PC-9 (cell line): Measurements from ENCODE around the gene CRACR2A. TPM values are rescaled to one million over a fixed set of nuclear protein-coding genes. Genes with fewer than 3 reads are reported as not detected.

Source experiments
- BruUV-seq: library from RNA; stranded (reverse); fragments of 400-500 nt; replicated peaks from 2 replicates; lab custom pipeline; 2021; lab: Mats Ljungman, UMichigan
- CTCF ChIA-PET: fragments of 300-600 bp; sonication (Branson Sonifier 250); formaldehyde crosslinking; loops from one replicate; lab custom pipeline; 2022; ENCODE audit warnings: antibody characterized with exemption; lab: Charles Lee
- POLR2A ChIA-PET: fragments of 300-600 bp; sonication (Branson Sonifier 250); formaldehyde crosslinking; loops from one replicate; lab custom pipeline; 2022; ENCODE audit warnings: antibody characterized with exemption; ENCODE audit not compliant: unreplicated experiment; lab: Charles Lee
- DNase-seq, 2 experiments: peaks; one replicate each; pipeline versions ENCODE4 v3.0.0 to v3.0.0-alpha.2; 2015 to 2022; ENCODE audit warnings: mixed read lengths in 1 of 2
- H2AFZ ChIP-seq: fragments of 200-600 bp; sonication (generic); 2 replicates; pipeline ENCODE4 v1.8.1; 2017; ENCODE audit warnings: antibody characterized with exemption
- H3F3A ChIP-seq: fragments of 200-600 bp; sonication (generic); 2 replicates; pipeline ENCODE4 v1.8.1; 2017; ENCODE audit warnings: antibody characterized with exemption, mild to moderate bottlenecking, low read depth; ENCODE audit not compliant: insufficient read depth
- H3K27ac ChIP-seq: fragments of 200-600 bp; sonication (generic); 2 replicates; pipeline ENCODE4 v1.6.1; 2016; ENCODE audit warnings: mixed run types
- H3K27me3 ChIP-seq: fragments of 200-600 bp; sonication (generic); 2 replicates; pipeline ENCODE4 v1.6.1; 2016; ENCODE audit warnings: low read depth, mixed run types; ENCODE audit not compliant: insufficient read depth
- H3K36me3 ChIP-seq: fragments of 200-600 bp; sonication (generic); 2 replicates; pipeline ENCODE4 v1.6.1; 2016; ENCODE audit warnings: low read depth, mixed run types
- H3K4me1 ChIP-seq: fragments of 200-600 bp; sonication (generic); replicated peaks from 2 replicates; pipeline ENCODE4 v1.6.1; 2016; ENCODE audit warnings: mixed run types; ENCODE audit not compliant: insufficient read depth
- H3K4me2 ChIP-seq: fragments of 200-600 bp; sonication (generic); 2 replicates; pipeline ENCODE4 v1.6.1; 2017; ENCODE audit warnings: mixed run types
- H3K4me3 ChIP-seq: fragments of 200-600 bp; sonication (generic); 2 replicates; pipeline ENCODE4 v1.6.1; 2016; ENCODE audit warnings: mixed run types
- H3K79me2 ChIP-seq: fragments of 200-600 bp; sonication (generic); 2 replicates; pipeline ENCODE4 v1.6.1; 2017; ENCODE audit warnings: low read depth, mixed run types
- H3K9me2 ChIP-seq: fragments of 200-600 bp; sonication (generic); 2 replicates; pipeline ENCODE4 v1.8.1; 2017; ENCODE audit warnings: mild to moderate bottlenecking; ENCODE audit not compliant: insufficient read depth
- H3K9me3 ChIP-seq: fragments of 200-600 bp; sonication (generic); 2 replicates; pipeline ENCODE4 v1.8.1; 2016; ENCODE audit warnings: low read depth; ENCODE audit not compliant: insufficient read depth
- H4K20me1 ChIP-seq: fragments of 200-600 bp; sonication (generic); 2 replicates; pipeline ENCODE4 v1.8.1; 2017; ENCODE audit not compliant: insufficient read depth
- EZH2 ChIP-seq: fragments of 200-600 bp; sonication (generic); IDR thresholded peaks from 2 replicates; pipeline ENCODE4 v1.8.0; 2017; ENCODE audit warnings: antibody characterized with exemption, low read depth
- intact Hi-C: fragments of 100-400 bp; cut with micrococcal nuclease; formaldehyde crosslinking; loops from one replicate; pipeline ENCODE4 v1.10.0; 2022; ENCODE audit not compliant: unreplicated experiment
- total RNA-seq: library from RNA; stranded (reverse); gene quantifications from 2 replicates; pipeline ENCODE4 v1.2.3, GENCODE V29; 2021
- TF ChIP-seq, protein P1 (sequence below): fragments of 200-600 bp; sonication (generic); conservative IDR thresholded peaks from 2 replicates; pipeline ENCODE4 v1.6.1; 2017; ENCODE audit warnings: mixed run types, antibody characterized with exemption, mild to moderate bottlenecking, moderate library complexity

CRACR2A gene
- total RNA-seq, 1 experiment from 2014 or later: not detected

DNA sequence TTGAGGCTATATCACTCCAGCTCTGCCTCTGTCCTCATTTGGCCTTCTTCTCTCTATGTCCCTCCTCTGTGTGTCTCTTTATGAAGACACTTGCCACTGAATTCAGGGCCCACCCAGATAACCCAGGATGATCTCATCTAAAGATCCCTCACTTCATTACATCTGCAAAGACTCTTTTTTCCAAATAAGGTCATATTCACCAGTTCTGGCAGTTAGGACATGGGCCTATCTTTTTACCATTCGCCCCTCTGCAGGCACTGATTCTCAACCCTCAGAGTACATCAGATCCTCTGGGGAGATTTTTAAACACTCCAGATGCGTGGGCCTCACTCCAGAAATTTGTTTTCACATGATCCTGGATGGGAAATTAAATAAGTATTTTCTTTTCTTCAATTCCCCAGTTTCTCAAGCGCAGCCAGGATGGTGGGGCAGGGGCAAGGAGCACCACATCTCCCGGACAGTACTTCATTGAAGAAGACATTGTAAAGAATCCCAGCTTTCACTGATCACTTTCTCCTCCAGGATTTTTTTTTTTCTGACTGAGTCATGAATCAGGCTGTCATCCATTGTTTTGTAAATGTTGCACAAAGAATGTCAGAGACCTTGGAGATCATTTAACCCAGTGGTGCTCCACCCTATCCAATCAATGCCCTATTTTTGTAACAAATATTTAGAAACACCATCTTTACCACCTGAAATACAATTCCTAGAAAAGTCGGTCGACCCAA lies 27.4 kb downstream of the CRACR2A start:
- intact Hi-C loops: no loop called here
- POLR2A ChIA-PET: no interaction called here
- H3K4me1 ChIP-seq: no peaks in the 10 kb centered on the region
- H3F3A ChIP-seq: no peaks in the 10 kb centered on the region
- H3K9me2 ChIP-seq: no peaks in the 10 kb centered on the region
- no peak overlapping the region for H3K4me3 ChIP-seq
- H4K20me1 ChIP-seq: no peaks in the 10 kb centered on the region
- H3K4me2 ChIP-seq: no peak overlapping the region
- H3K79me2 ChIP-seq: no peaks in the 10 kb centered on the region
- no peak for DNase-seq
- H3K36me3 ChIP-seq: no peaks in the 10 kb centered on the region
- BruUV-seq: no TSS peak
- H3K27me3 ChIP-seq: peaks cover 95% of the 10 kb centered on the region
- TF ChIP-seq, protein P1, sequence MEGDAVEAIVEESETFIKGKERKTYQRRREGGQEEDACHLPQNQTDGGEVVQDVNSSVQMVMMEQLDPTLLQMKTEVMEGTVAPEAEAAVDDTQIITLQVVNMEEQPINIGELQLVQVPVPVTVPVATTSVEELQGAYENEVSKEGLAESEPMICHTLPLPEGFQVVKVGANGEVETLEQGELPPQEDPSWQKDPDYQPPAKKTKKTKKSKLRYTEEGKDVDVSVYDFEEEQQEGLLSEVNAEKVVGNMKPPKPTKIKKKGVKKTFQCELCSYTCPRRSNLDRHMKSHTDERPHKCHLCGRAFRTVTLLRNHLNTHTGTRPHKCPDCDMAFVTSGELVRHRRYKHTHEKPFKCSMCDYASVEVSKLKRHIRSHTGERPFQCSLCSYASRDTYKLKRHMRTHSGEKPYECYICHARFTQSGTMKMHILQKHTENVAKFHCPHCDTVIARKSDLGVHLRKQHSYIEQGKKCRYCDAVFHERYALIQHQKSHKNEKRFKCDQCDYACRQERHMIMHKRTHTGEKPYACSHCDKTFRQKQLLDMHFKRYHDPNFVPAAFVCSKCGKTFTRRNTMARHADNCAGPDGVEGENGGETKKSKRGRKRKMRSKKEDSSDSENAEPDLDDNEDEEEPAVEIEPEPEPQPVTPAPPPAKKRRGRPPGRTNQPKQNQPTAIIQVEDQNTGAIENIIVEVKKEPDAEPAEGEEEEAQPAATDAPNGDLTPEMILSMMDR: no peak
- TF ChIP-seq EZH2: no peak
- no peaks in the 10 kb centered on the region for H3K9me3 ChIP-seq
- CTCF ChIA-PET: no interaction called here
- H2AFZ ChIP-seq: no peak overlapping the region
- no peak overlapping the region for H3K27ac ChIP-seq

GRCh38 chr12:3723916-3724805 lies 28.7 kb downstream of the CRACR2A start:
- Histone ChIP-seq H3K4me2 (no peak overlapping the region), H3K9me3 (no peaks in the 10 kb centered on the region), H3K4me1 (no peaks in the 10 kb centered on the region), H3K4me3 (no peak overlapping the region), H3K9me2 (no peaks in the 10 kb centered on the region), H2AFZ (no peak overlapping the region), H3K27me3 (peaks cover 89% of the 10 kb centered on the region), H3K79me2 (no peaks in the 10 kb centered on the region), H3K36me3 (no peaks in the 10 kb centered on the region), H3K27ac (no peak overlapping the region), H4K20me1 (no peaks in the 10 kb centered on the region), H3F3A (no peaks in the 10 kb centered on the region)
- no peak for DNase-seq
- TF ChIP-seq EZH2: no peak
- TF ChIP-seq, protein P1: no peak
- ChIA-PET CTCF (no interaction called here), POLR2A (no interaction called here)
- BruUV-seq: no TSS peak
- intact Hi-C loops: no loop called here

DNA sequence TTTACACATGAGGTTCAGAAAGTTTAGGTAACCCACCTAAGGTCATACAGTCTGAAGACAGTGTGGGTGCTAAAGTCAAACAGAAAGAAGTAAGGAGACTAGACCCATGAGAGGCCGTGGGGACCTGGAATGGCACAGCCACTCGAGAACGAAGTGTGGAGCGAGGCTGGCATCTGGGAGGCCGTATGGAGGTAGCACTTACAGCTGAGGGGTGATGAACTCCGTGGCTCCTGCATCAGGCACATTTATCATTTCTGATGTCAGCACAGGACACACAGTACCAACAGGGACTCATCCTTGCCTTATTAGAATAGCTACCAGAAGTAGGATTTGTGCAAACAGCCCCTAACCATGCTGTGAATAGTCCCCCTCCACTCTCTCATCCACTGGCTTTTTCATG lies 30.5 kb downstream of the CRACR2A start:
- no peak overlapping the region for H3K4me3 ChIP-seq
- no peaks in the 10 kb centered on the region for H3F3A ChIP-seq
- peaks cover 72% of the 10 kb centered on the region for H3K27me3 ChIP-seq
- no TSS peak for BruUV-seq
- POLR2A ChIA-PET: no interaction called here
- H3K79me2 ChIP-seq: no peaks in the 10 kb centered on the region
- H3K36me3 ChIP-seq: no peaks in the 10 kb centered on the region
- H3K9me2 ChIP-seq: no peaks in the 10 kb centered on the region
- no peaks in the 10 kb centered on the region for H3K9me3 ChIP-seq
- no peak overlapping the region for H2AFZ ChIP-seq
- CTCF ChIA-PET: no interaction called here
- H3K4me1 ChIP-seq: no peaks in the 10 kb centered on the region
- intact Hi-C loops: no loop called here
- H3K27ac ChIP-seq: no peak overlapping the region
- no peak for DNase-seq
- no peak overlapping the region for H3K4me2 ChIP-seq
- TF ChIP-seq, protein P1: no peak
- TF ChIP-seq EZH2: no peak
- H4K20me1 ChIP-seq: no peaks in the 10 kb centered on the region
